HCT116 (cell line): ENCODE measurements around the gene CDCA3. TPM values are rescaled to one million over a fixed set of nuclear protein-coding genes. Genes with fewer than 3 reads are reported as not detected.

Experiments
- ATAC-seq: fragments of 200-7000 bp; cut with Tn5 transposase; 2 replicates; pipeline ENCODE4 v1.9.1; 2020; ENCODE audit warnings: mild to moderate bottlenecking, moderate library complexity
- BruUV-seq: library from RNA; stranded (reverse); fragments of 400-500 nt; replicated peaks from 2 replicates; lab custom pipeline; 2021; lab: Mats Ljungman, UMichigan
- CTCF ChIA-PET: fragments of 300-600 bp; sonication (Branson Sonifier 250); formaldehyde crosslinking; loops from one replicate; lab custom pipeline; 2021; ENCODE audit warnings: antibody characterized with exemption; lab: Charles Lee
- POLR2A ChIA-PET: fragments of 300-600, 350-600 bp; sonication (Branson Sonifier 250); formaldehyde crosslinking; loops from one replicate; lab custom pipeline; 2021; ENCODE audit warnings: antibody characterized with exemption; lab: Charles Lee
- RAD21 ChIA-PET, 2 experiments: fragments of 300-600 bp; sonication (Branson Sonifier 250); formaldehyde crosslinking; loops; one replicate each; lab custom pipeline; 2023; ENCODE audit warnings: low total read pairs in 2 of 2; ENCODE audit not compliant: uncharacterized antibody in 2 of 2, unreplicated experiment in 2 of 2, low non-redundant PET in 1 of 2; lab: Charles Lee
- DNase-seq: peaks from one replicate; pipeline ENCODE4 v3.0.0-alpha.2; 2010; ENCODE audit warnings: low read depth, low spot score
- H2AFZ ChIP-seq: fragments of 200-600 bp; shearing (Covaris generic), sonication (generic); 2 replicates; pipeline ENCODE4 v1.6.1; 2017; ENCODE audit warnings: low read depth, mixed run types, mixed read lengths, antibody characterized with exemption, low read length; ENCODE audit not compliant: poor library complexity, severe bottlenecking
- H3K27ac ChIP-seq: 2 replicates; pipeline ENCODE4 v1.5.1; 2012; ENCODE audit warnings: low read depth, low read length
- H3K27me3 ChIP-seq: fragments of 200-600 bp; sonication (generic); 2 replicates; pipeline ENCODE4 v1.6.1; 2016; ENCODE audit warnings: mixed run types, low read length, mixed read lengths; ENCODE audit not compliant: insufficient read depth
- H3K36me3 ChIP-seq, 2 experiments: fragments of 200-500 bp in 1 of 2; fragments of 200-600 bp in 1 of 2; sonication (Bioruptor generic) in 1 of 2; sonication (generic) in 1 of 2; 2 replicates each; pipeline versions ENCODE4 v1.5.1 to v1.6.1; 2014 to 2016; ENCODE audit warnings: low read length in 2 of 2, inconsistent platforms in 1 of 2, mixed read lengths in 1 of 2, mixed run types in 1 of 2; ENCODE audit not compliant: insufficient read depth in 2 of 2, control insufficient read depth in 1 of 2
- H3K4me1 ChIP-seq, 2 experiments: fragments of 200-600 bp in 1 of 2; sonication (generic) in 1 of 2; 2 replicates each; pipeline versions ENCODE4 v1.5.1 to v1.6.1; 2012 to 2017; ENCODE audit warnings: low read length in 2 of 2, inconsistent platforms in 1 of 2, mild to moderate bottlenecking in 1 of 2, mixed read lengths in 1 of 2, mixed run types in 1 of 2, moderate library complexity in 1 of 2; ENCODE audit not compliant: insufficient read depth in 2 of 2, control insufficient read depth in 1 of 2
- H3K4me2 ChIP-seq: fragments of 200-600 bp; sonication (generic); 2 replicates; pipeline ENCODE4 v1.6.1; 2017; ENCODE audit warnings: mixed run types, low read length, mixed read lengths
- H3K4me3 ChIP-seq, 2 experiments: fragments of 200-600 bp in 1 of 2; sonication (generic) in 1 of 2; replicated peaks in 1 of 2; 2 replicates each; pipeline ENCODE4 v1.5.1; 2011 to 2016; ENCODE audit warnings: low read length in 2 of 2, control low read depth in 1 of 2, low read depth in 1 of 2, mild to moderate bottlenecking in 1 of 2, mixed read lengths in 1 of 2, mixed run types in 1 of 2
- H3K79me2 ChIP-seq: fragments of 200-600 bp; sonication (generic); 2 replicates; pipeline ENCODE4 v1.6.1; 2017; ENCODE audit warnings: mild to moderate bottlenecking, mixed run types, low read length, moderate library complexity, mixed read lengths; ENCODE audit not compliant: insufficient read depth
- H3K9ac ChIP-seq: fragments of 200-600 bp; sonication (generic); 2 replicates; pipeline ENCODE4 v1.6.1; 2016; ENCODE audit warnings: low read length, mixed read lengths
- H3K9me2 ChIP-seq: fragments of 200-600 bp; sonication (generic), shearing (Covaris generic); 2 replicates; pipeline ENCODE4 v1.6.1; 2017; ENCODE audit warnings: mixed run types, mild to moderate bottlenecking, moderate library complexity; ENCODE audit not compliant: insufficient read depth
- H3K9me3 ChIP-seq, 2 experiments: fragments of 200-500 bp in 1 of 2; fragments of 200-600 bp in 1 of 2; sonication (Bioruptor generic) in 1 of 2; sonication (generic) in 1 of 2; 2 replicates each; pipeline ENCODE4 v1.6.1; 2014 to 2017; ENCODE audit warnings: low read length in 2 of 2, mixed read lengths in 2 of 2, inconsistent platforms in 1 of 2, low read depth in 1 of 2, mild to moderate bottlenecking in 1 of 2, mixed run types in 1 of 2, moderate library complexity in 1 of 2; ENCODE audit not compliant: control insufficient read depth in 1 of 2, insufficient read depth in 1 of 2
- H4K20me1 ChIP-seq: fragments of 200-600 bp; sonication (generic), shearing (Covaris generic); 2 replicates; pipeline ENCODE4 v1.6.1; 2017; ENCODE audit warnings: mixed run types, mild to moderate bottlenecking, moderate library complexity; ENCODE audit not compliant: insufficient read depth
- ELF1 ChIP-seq: IDR thresholded peaks from 2 replicates; pipeline ENCODE4 v1.6.1; 2012; ENCODE audit warnings: low read depth, borderline replicate concordance
- FOSL1 ChIP-seq: IDR thresholded peaks from 2 replicates; pipeline ENCODE4 v1.6.1; 2012; ENCODE audit warnings: low read depth
- TCF7L2 ChIP-seq: IDR thresholded peaks from 2 replicates; pipeline ENCODE4 v1.7.0; 2011; ENCODE audit warnings: borderline replicate concordance, inconsistent platforms; ENCODE audit not compliant: insufficient read depth, insufficient read length; ENCODE audit errors: extremely low read depth
- ZBTB33 ChIP-seq: IDR thresholded peaks from 2 replicates; pipeline ENCODE4 v1.6.1; 2011; ENCODE audit warnings: mild to moderate bottlenecking, low read length, moderate library complexity; ENCODE audit not compliant: insufficient replicate concordance; ENCODE audit errors: extremely low read depth
- intact Hi-C: fragments of 100-400 bp; cut with micrococcal nuclease; formaldehyde crosslinking; loops from 2 replicates; pipeline ENCODE4 v1.10.0; 2022
- total RNA-seq: library from RNA; stranded (reverse); gene quantifications from one replicate; pipeline ENCODE4 v1.2.1, GENCODE V29; 2021; ENCODE audit not compliant: unreplicated experiment

CDCA3 gene
- total RNA-seq, 1 experiment from 2014 or later, result 63.0 TPM

- TF ChIP-seq ZBTB33 (peak; percentile 37), FOSL1 (no peak)
Observed at GRCh38 chr12:6851921-6852650, 1.0 kb upstream of the CDCA3 start, which contains the start of gene USP5 (continued).

- no peak for ATAC-seq
- TF ChIP-seq TCF7L2 (no peak), ELF1 (no peak)
- H3K27ac ChIP-seq, result peak overlapping the region; percentile 77
- BruUV-seq, result TSS peak; percentile 82
- CTCF ChIA-PET, result interaction anchor here (1.4 to 3.4 kb wide), 6 partner anchors 17 to 97 kb away, joined by 5 to 38 read pairs (median 22); partner anchors contain the start of genes MLF2, P3H3 and SPSB2
- peaks cover 15 to 31% of the 10 kb centered on the region in 2 experiments for H3K4me1 ChIP-seq
- H3K9me2 ChIP-seq, result no peaks in the 10 kb centered on the region
- H3K79me2 ChIP-seq, result peaks cover 49% of the 10 kb centered on the region
- peak overlapping the region; percentile 67 to 94 for H3K4me3 ChIP-seq
- peak overlapping the region; percentile 100 for H3K4me2 ChIP-seq
- no peaks in the 10 kb centered on the region for H3K27me3 ChIP-seq
- intact Hi-C loops, result loop anchor here (5.0 kb wide), 1 partner anchor 243 kb away; the partner anchor contains the start of gene CHD4
- H3K36me3 ChIP-seq, result peaks cover 27 to 48% of the 10 kb centered on the region in 2 experiments; a peak in 3 of 4 replicates
- RAD21 ChIA-PET, result no interaction called here
- DNase-seq, result no peak
- POLR2A ChIA-PET, result interaction anchor here (0.9 to 8.9 kb wide), 13 partner anchors 10 to 316 kb away, joined by 3 to 186 read pairs (median 12); partner anchors contain the start of genes C12orf57, GAPDH, GNB3 and MLF2
- peak overlapping the region; percentile 89 for H3K9ac ChIP-seq
- H3K9me3 ChIP-seq, result no peaks in the 10 kb centered on the region
- no peak overlapping the region for H2AFZ ChIP-seq
- H4K20me1 ChIP-seq, result no peaks in the 10 kb centered on the region
Observed at GRCh38 chr12:6850796-6851152, 312 bp downstream of the CDCA3 start.
